ENCODE measurements around the gene E4F1. TPM values are rescaled to one million over a fixed set of nuclear protein-coding genes. Genes with fewer than 3 reads are reported as not detected.
A peak's percentile ranks its signal among the peaks of the same experiment; 100 is the strongest.

E4F1 gene
- total RNA-seq, 2 experiments from 2014 or later, result 31.8 to 33.8 TPM

GRCh38 chr16:2250652-2251295 lies 27.4 kb downstream of the E4F1 start:
- H3K4me3 Mint-ChIP-seq, result peak overlapping the region; percentile 92
- H3K4me3 ChIP-seq (ENCODE audit: low read length), result peak overlapping the region; percentile 66
- H3K27me3 Mint-ChIP-seq, result no peaks in the 10 kb centered on the region
- H3K9me3 Mint-ChIP-seq, result no peaks in the 10 kb centered on the region
- H3K4me1 ChIP-seq (ENCODE audit: insufficient read depth, low read length), result peaks cover 19% of the 10 kb centered on the region
- peaks cover 20% of the 10 kb centered on the region for H3K36me3 ChIP-seq (ENCODE audit: insufficient read depth, low read length)
- H3K9me3 ChIP-seq (ENCODE audit: control insufficient read depth in 1 of 2, insufficient read depth in 1 of 2, low read length in 2 of 2), result no peaks in the 10 kb centered on the region
- ChIA-PET POLR2A (interaction anchor here (0.6 to 3.0 kb wide), 14 partner anchors 16 to 1046 kb away, joined by 3 to 18 read pairs (median 5); partner anchors contain the start of genes ABCA3, AMDHD2, MLST8 and NUBP2), CTCF (interaction anchor here (1.2 to 1.8 kb wide), 2 partner anchors 36 to 56 kb away, joined by 5 to 8 read pairs; partner anchors contain the start of gene PGP)
- peaks cover 41% of the 10 kb centered on the region for H3K36me3 Mint-ChIP-seq (ENCODE audit: low read depth)
- peak; percentile 26 for ATAC-seq (ENCODE audit: poor library complexity)
- intact Hi-C loops (cut with DNase I, micrococcal nuclease), result loop anchor here (2.0 to 10.0 kb wide), 4 partner anchors 18 to 226 kb away; partner anchors contain the start of genes MLST8 (in 2 of the 2), NHERF2 (in 1 of the 2) and RNPS1 (in 1 of the 2)
- peaks cover 11% of the 10 kb centered on the region for H3K4me1 Mint-ChIP-seq (ENCODE audit: low read depth)
- DNase-seq, result peak in 12 of 14 experiments; percentile 9 to 68 (median 48)
- TF ChIP-seq CTCF (IDR thresholded peaks at IDR 0.05), result no peak
- H3K27ac ChIP-seq (ENCODE audit: low read depth in 1 of 2, low read length in 2 of 2), result peak overlapping the region; percentile 21 to 64
- H3K27me3 ChIP-seq (ENCODE audit: control insufficient read depth in 1 of 2, insufficient read depth in 2 of 2, low read length in 2 of 2), result no peaks in the 10 kb centered on the region
- peak overlapping the region; percentile 93 for H3K27ac Mint-ChIP-seq

- Histone ChIP-seq H3K36me3 (ENCODE audit: insufficient read depth, low read length) (peaks cover 21% of the 10 kb centered on the region), H3K9me3 (ENCODE audit: control insufficient read depth in 1 of 2, insufficient read depth in 1 of 2, low read length in 2 of 2) (no peaks in the 10 kb centered on the region), H3K4me1 (ENCODE audit: insufficient read depth, low read length) (peaks cover 19% of the 10 kb centered on the region), H3K4me3 (ENCODE audit: low read length) (peak within 1 kb of the TSS; percentile 66), H3K27ac (ENCODE audit: low read depth in 1 of 2, low read length in 2 of 2) (peak within 1 kb of the TSS; percentile 53 to 80), H3K27me3 (ENCODE audit: control insufficient read depth in 1 of 2, insufficient read depth in 2 of 2, low read length in 2 of 2) (no peaks in the 10 kb centered on the region)
- Mint-ChIP-seq H3K9me3 (no peaks in the 10 kb centered on the region), H3K4me1 (ENCODE audit: low read depth) (peaks cover 11% of the 10 kb centered on the region), H3K36me3 (ENCODE audit: low read depth) (peaks cover 48% of the 10 kb centered on the region), H3K27me3 (no peaks in the 10 kb centered on the region), H3K4me3 (peak within 1 kb of the TSS; percentile 92), H3K27ac (peak within 1 kb of the TSS; percentile 93)
- ATAC-seq (ENCODE audit: poor library complexity) (peak; percentile 68), DNase-seq (peak; percentile 54 to 92 (median 75))
- intact Hi-C loops (cut with DNase I, micrococcal nuclease), result loop anchor here (2.0 to 10.0 kb wide), 5 partner anchors 17 to 227 kb away; partner anchors contain the start of genes MLST8 (in 2 of the 2), NHERF2 (in 1 of the 2) and RNPS1 (in 1 of the 2)
- peak; percentile 44 for TF ChIP-seq CTCF (IDR thresholded peaks at IDR 0.05)
- ChIA-PET POLR2A (interaction anchor here (0.8 to 3.0 kb wide), 15 partner anchors 12 to 631 kb away, joined by 3 to 18 read pairs (median 5); partner anchors contain the start of genes ABCA3, AMDHD2, ATP6V0C and FLYWCH2), CTCF (interaction anchor here (1.0 to 1.8 kb wide), 3 partner anchors 11 to 57 kb away, joined by 4 to 8 read pairs (median 5); partner anchors contain the start of gene PGP)
Measured at GRCh38 chr16:2251296-2252111, 28.1 kb downstream of the E4F1 start, which contains the start of gene ECI1. TSS of gene ECI1 (minus strand) at chr16:2251587. CDS start at chr16:2251566, 21 bp downstream.

- H3K27me3 ChIP-seq (ENCODE audit: control insufficient read depth in 1 of 2, insufficient read depth in 2 of 2, low read length in 2 of 2), result no peaks in the 10 kb centered on the region
- H3K4me1 ChIP-seq (ENCODE audit: insufficient read depth, low read length), result peaks cover 19% of the 10 kb centered on the region
- peaks cover 11% of the 10 kb centered on the region for H3K4me1 Mint-ChIP-seq (ENCODE audit: low read depth)
- peaks cover 61% of the 10 kb centered on the region for H3K36me3 Mint-ChIP-seq (ENCODE audit: low read depth)
- H3K9me3 Mint-ChIP-seq, result no peaks in the 10 kb centered on the region
- H3K9me3 ChIP-seq (ENCODE audit: control insufficient read depth in 1 of 2, insufficient read depth in 1 of 2, low read length in 2 of 2), result no peaks in the 10 kb centered on the region
- ChIA-PET CTCF (interaction anchor here (1.8 kb wide), 1 partner anchor 58 kb away, joined by 8 read pairs; no protein-coding TSS in a partner anchor), POLR2A (interaction anchor here (0.6 to 3.0 kb wide), 6 partner anchors 11 to 207 kb away, joined by 3 to 18 read pairs (median 12); partner anchors contain the start of genes PGP, RNPS1, TEDC2 and TRAF7)
- H3K4me3 ChIP-seq (ENCODE audit: low read length), result no peak overlapping the region
- ATAC-seq (ENCODE audit: poor library complexity), result no peak
- no peak for TF ChIP-seq CTCF (IDR thresholded peaks at IDR 0.05)
- DNase-seq, result no peak
- H3K27me3 Mint-ChIP-seq, result no peaks in the 10 kb centered on the region
- peaks cover 30% of the 10 kb centered on the region for H3K36me3 ChIP-seq (ENCODE audit: insufficient read depth, low read length)
- H3K27ac ChIP-seq (ENCODE audit: low read depth in 1 of 2, low read length in 2 of 2), result no peak overlapping the region
- H3K27ac Mint-ChIP-seq, result peak overlapping the region; percentile 93
- intact Hi-C loops (cut with DNase I, micrococcal nuclease), result loop anchor here (2.0 to 10.0 kb wide), 3 partner anchors 45 to 228 kb away; partner anchors contain the start of genes MLST8 (in 1 of the 2) and NHERF2 (in 1 of the 2)
- peak overlapping the region; percentile 65 for H3K4me3 Mint-ChIP-seq
Measured at GRCh38 chr16:2252806-2253148, 29.4 kb downstream of the E4F1 start.
